Lung (tissue), 12 donors: ENCODE data around the gene SAFB. TPM values are rescaled to one million over a fixed set of nuclear protein-coding genes. Genes with fewer than 3 reads are reported as not detected.

Experiments used
- ATAC-seq: fragments of 200-7000 bp; cut with Tn5 transposase; one replicate; pipeline ENCODE4 v1.9.1; 2020; ENCODE audit warnings: moderate number of reproducible peaks; ENCODE audit not compliant: insufficient read depth, low FRiP score
- DNase-seq, 3 donors: peaks; one replicate each; pipeline ENCODE4 v3.0.0-alpha.2; 2013 to 2017
- H3K27ac ChIP-seq, 2 donors: one replicate each; pipeline ENCODE4 v1.5.1; 2013; ENCODE audit warnings: mild to moderate bottlenecking in 2 of 2, moderate library complexity in 2 of 2, control low read depth in 1 of 2, inconsistent platforms in 1 of 2, low read depth in 1 of 2, low read length in 1 of 2
- H3K27me3 ChIP-seq, 3 donors: one replicate each; pipeline ENCODE4 v1.5.1; 2013; ENCODE audit warnings: low read length in 2 of 3; ENCODE audit not compliant: control insufficient read depth in 3 of 3, insufficient read depth in 3 of 3
- H3K36me3 ChIP-seq, 4 donors: one replicate each; pipeline ENCODE4 v1.5.1; 2013; ENCODE audit warnings: low read length in 4 of 4, mild to moderate bottlenecking in 1 of 4, moderate library complexity in 1 of 4; ENCODE audit not compliant: control insufficient read depth in 4 of 4, insufficient read depth in 4 of 4
- H3K4me1 ChIP-seq, 5 donors: one replicate each; pipeline ENCODE4 v1.5.1; 2013; ENCODE audit warnings: low read length in 5 of 5, mild to moderate bottlenecking in 2 of 5, moderate library complexity in 1 of 5; ENCODE audit not compliant: control insufficient read depth in 5 of 5, insufficient read depth in 5 of 5
- H3K4me3 ChIP-seq: one replicate; pipeline ENCODE4 v1.5.1; 2013; ENCODE audit warnings: mild to moderate bottlenecking, control low read depth, moderate library complexity
- H3K9ac ChIP-seq, 2 donors: one replicate each; pipeline ENCODE4 v1.5.1; 2013; ENCODE audit warnings: low read length in 2 of 2, control low read depth in 1 of 2; ENCODE audit not compliant: insufficient read depth in 1 of 2
- H3K9me3 ChIP-seq, 4 donors: one replicate each; pipeline ENCODE4 v1.5.1; 2013; ENCODE audit warnings: low read length in 3 of 4, mild to moderate bottlenecking in 1 of 4, moderate library complexity in 1 of 4; ENCODE audit not compliant: control insufficient read depth in 4 of 4, insufficient read depth in 3 of 4
- WGBS, 2 donors: extraction: QIAGEN DNeasy Blood & Tissue Kit; methylation state at CpG; one replicate each; pipeline ENCODE4 v1.1.7; 2013; 5-methylcytosine and 5-hydroxymethylcytosine counted together
- polyA plus RNA-seq, 2 donors: library from polyadenylated mRNA; stranded (reverse); fragments of 200-250 nt; gene quantifications; one replicate each; pipeline ENCODE4 v1.2.1, GENCODE V29; 2013
- total RNA-seq, 2 donors: library from RNA; depleted of rRNA in 1 of 2; stranded (reverse); fragments of >200 nt in 1 of 2; gene quantifications; one replicate each; pipeline ENCODE4 v1.2.1, GENCODE V29; 2014 to 2021
- TF ChIP-seq, protein P1 (sequence below): IDR thresholded peaks from 2 replicates; pipeline ENCODE4 v1.5.1; 2012; ENCODE audit warnings: mild to moderate bottlenecking; ENCODE audit errors: control extremely low read depth, extremely low read depth
- donor health status: control.
- donor health status: control.
- donor health status: Bipolar disorder and iron deficiency.
- donor health status: healthy.
- donor health status: DM: yes; HTN: yes; CAD: no.

The SAFB gene
- total and polyA plus RNA-seq, 4 donors = 59.5 to 130 (median 77.7) TPM

DNA sequence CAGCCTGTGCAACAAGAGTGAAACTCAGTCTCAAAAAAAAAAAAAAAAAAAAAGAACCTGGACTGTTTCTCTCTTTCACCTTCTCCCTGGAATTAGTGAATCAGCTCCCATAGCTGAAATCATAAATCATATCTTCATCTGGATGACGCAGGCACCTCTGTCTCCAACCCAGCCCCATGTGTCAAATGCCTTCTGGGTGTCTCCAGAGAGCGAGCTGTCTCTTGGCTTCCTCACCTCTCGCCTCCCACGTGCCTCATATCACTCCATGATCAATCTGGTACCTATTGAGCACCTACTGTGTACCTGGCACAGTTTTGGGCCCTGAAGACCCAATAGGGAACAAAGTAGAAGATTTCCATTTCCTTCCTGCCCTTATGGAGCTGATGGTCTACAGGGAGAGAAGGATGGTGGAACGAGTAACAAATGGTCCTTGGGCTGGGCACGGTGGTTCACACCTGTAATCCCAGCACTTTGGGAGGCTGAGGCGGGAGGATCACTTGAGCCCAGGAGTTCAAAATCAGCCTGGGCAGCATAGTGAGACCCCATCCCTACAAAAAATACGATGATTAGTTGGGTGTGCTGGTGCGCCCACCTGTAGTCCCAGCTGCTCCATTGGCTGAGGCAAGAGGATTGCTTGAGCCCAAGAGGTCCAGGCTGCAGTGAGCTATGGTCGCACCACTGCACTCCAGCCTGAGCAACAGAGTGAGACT lies 60.4 kb downstream of the SAFB start:
- H3K9ac ChIP-seq = no peak overlapping the region
- no peak overlapping the region for H3K27ac ChIP-seq
- H3K4me1 ChIP-seq = peaks cover 0 to 15% (median 6%) of the 10 kb centered on the region in 5 donors
- WGBS, 2 donors = 94 to 97% methylated on average over 10 of the region's 10 CpGs
- H3K4me3 ChIP-seq = no peak overlapping the region
- H3K27me3 ChIP-seq = no peaks in the 10 kb centered on the region
- TF ChIP-seq, protein P1, sequence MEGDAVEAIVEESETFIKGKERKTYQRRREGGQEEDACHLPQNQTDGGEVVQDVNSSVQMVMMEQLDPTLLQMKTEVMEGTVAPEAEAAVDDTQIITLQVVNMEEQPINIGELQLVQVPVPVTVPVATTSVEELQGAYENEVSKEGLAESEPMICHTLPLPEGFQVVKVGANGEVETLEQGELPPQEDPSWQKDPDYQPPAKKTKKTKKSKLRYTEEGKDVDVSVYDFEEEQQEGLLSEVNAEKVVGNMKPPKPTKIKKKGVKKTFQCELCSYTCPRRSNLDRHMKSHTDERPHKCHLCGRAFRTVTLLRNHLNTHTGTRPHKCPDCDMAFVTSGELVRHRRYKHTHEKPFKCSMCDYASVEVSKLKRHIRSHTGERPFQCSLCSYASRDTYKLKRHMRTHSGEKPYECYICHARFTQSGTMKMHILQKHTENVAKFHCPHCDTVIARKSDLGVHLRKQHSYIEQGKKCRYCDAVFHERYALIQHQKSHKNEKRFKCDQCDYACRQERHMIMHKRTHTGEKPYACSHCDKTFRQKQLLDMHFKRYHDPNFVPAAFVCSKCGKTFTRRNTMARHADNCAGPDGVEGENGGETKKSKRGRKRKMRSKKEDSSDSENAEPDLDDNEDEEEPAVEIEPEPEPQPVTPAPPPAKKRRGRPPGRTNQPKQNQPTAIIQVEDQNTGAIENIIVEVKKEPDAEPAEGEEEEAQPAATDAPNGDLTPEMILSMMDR = no peak
- H3K9me3 ChIP-seq = no peaks in the 10 kb centered on the region
- ATAC-seq (no peak), DNase-seq (no peak)
- peaks cover 0 to 2% (median 0%) of the 10 kb centered on the region in 4 donors for H3K36me3 ChIP-seq

DNA sequence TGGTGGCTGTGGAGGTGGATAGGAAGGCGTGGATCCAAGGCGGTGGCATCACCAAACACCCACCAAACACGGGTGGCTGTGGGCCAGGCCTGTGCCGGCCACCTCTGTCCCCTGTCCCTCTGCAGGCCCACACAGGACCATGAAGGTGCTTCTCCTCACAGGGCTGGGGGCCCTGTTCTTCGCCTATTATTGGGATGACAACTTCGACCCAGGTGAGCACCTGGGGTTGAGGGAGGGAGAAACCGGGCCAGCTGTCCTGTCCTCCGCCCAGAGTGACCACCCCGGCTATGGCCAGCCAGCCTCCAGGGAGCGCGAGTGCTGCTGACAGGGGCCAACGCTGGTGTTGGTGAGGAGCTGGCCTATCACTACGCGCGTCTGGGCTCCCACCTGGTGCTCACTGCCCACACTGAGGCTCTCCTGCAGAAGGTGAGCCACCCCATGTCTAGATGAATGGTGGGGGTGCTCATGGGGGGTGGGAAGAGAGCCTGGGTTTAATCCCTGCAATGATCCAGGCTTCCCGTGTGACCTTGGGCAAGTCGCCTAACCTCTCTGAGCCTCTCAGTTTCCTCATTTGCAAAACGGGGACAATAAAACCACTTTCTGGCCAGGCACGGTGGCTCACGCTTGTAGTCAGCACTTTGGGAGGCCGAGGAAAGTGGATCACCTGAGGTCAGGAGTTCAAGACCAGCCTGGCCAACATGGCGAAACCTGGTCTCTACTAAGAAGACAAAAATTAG lies 62.0 kb downstream of the SAFB start:
- ATAC-seq (no peak), DNase-seq (no peak)
- 91 to 94% methylated on average over 22 of the region's 22 CpGs for WGBS, 2 donors
- H3K27ac ChIP-seq = no peak overlapping the region
- H3K4me3 ChIP-seq = no peak overlapping the region
- TF ChIP-seq, protein P1 = no peak
- H3K27me3 ChIP-seq = no peaks in the 10 kb centered on the region
- H3K4me1 ChIP-seq = peaks cover 0 to 10% (median 0%) of the 10 kb centered on the region in 5 donors
- no peak overlapping the region for H3K9ac ChIP-seq
- no peaks in the 10 kb centered on the region for H3K9me3 ChIP-seq
- H3K36me3 ChIP-seq = no peaks in the 10 kb centered on the region

DNA sequence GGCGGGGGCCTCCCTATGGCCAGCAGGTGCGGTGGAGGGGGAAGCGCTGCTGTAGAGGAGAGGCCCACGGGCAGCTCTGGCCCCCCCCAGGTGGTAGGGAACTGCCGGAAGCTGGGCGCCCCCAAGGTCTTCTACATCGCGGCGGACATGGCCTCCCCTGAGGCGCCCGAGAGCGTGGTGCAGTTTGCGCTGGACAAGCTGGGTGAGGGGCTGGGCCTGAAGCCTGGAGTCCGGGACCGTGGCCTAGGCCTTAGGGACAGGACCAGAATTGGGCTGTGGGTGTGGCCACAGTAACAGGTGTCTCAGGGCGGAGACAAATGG lies 63.4 kb downstream of the SAFB start:
- DNase-seq = no peak
- H3K36me3 ChIP-seq = peaks cover 0 to 6% (median 0%) of the 10 kb centered on the region in 4 donors
- no peak overlapping the region for H3K9ac ChIP-seq
- no peaks in the 10 kb centered on the region for H3K27me3 ChIP-seq
- no peak for ATAC-seq
- 15 to 29% methylated on average over 16 of the region's 16 CpGs for WGBS, 2 donors
- TF ChIP-seq, protein P1 = no peak
- H3K4me1 ChIP-seq = peaks cover 0 to 6% (median 0%) of the 10 kb centered on the region in 5 donors
- no peak overlapping the region for H3K4me3 ChIP-seq
- H3K27ac ChIP-seq = peak overlapping the region in 1 of 2 donors; percentile 88
- no peaks in the 10 kb centered on the region for H3K9me3 ChIP-seq
